Measurements from ENCODE around the gene MERTK.

Gene MERTK

DNA sequence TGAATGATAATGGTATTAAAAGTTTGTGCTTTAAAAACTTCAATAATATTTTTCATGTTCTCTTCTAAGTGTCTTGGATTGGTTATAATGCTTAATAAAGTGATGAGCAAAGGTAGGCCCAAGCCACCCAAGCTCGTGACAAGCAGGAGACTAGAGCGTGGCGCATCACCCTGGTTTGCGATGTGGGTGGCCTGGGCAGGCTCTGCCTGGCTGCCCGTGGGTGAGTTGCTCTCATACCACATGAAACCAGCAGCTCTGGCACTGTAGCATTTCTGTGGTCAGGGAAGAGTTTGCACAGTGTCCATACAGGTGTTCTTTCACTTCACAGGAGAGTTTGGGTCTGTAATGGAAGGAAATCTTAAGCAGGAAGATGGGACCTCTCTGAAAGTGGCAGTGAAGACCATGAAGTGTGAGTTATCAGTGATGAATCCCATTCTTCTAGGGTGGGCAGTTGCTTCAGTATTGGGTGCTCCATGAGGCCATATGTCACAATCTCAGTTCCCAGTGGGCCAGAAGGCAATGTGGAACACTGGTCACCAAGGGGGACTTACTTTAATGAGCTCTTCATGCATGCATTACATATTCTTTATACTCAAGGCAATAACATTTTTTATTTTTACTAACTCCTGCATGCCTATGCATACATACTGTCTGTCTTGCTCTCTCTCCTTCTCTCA lies 105.3 kb downstream of the MERTK start:
- Histone ChIP-seq H3K36me3 (ENCODE audit: insufficient read depth, low read length) (no peaks in the 10 kb centered on the region), H3K27me3 (ENCODE audit: insufficient read depth, low read length) (no peaks in the 10 kb centered on the region), H2AFZ (ENCODE audit: low read depth, low read length) (no peak overlapping the region), H3K9me3 (ENCODE audit: low read length) (no peaks in the 10 kb centered on the region), H3K4me1 (ENCODE audit: insufficient read depth, low read length) (peaks cover 14% of the 10 kb centered on the region), H3K4me3 (ENCODE audit: low read length) (no peak overlapping the region)

DNA sequence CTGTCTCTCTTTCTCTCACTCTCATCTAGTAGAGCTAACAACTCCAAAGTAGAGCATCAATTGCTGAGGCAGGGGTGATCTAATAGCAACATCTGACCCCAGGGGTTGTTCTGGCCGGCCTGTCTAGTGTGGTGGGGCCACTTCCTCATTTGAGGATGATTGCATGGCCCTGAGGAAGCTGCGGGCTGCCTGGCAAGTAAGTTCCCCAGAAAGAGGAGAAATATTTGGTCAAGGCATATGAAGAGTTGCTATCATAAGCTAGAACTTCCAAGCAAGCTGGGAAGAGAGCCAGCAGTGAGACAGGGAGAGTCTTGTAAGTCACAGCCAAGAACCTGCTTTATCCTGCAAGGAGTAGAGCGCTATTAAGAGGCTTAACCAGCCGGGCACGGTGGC lies 105.8 kb downstream of the MERTK start:
- Histone ChIP-seq H3K4me3 (ENCODE audit: low read length) (no peak overlapping the region), H3K36me3 (ENCODE audit: insufficient read depth, low read length) (no peaks in the 10 kb centered on the region), H3K9me3 (ENCODE audit: low read length) (no peaks in the 10 kb centered on the region), H3K27me3 (ENCODE audit: insufficient read depth, low read length) (no peaks in the 10 kb centered on the region), H2AFZ (ENCODE audit: low read depth, low read length) (no peak overlapping the region), H3K4me1 (ENCODE audit: insufficient read depth, low read length) (peaks cover 14% of the 10 kb centered on the region)

DNA sequence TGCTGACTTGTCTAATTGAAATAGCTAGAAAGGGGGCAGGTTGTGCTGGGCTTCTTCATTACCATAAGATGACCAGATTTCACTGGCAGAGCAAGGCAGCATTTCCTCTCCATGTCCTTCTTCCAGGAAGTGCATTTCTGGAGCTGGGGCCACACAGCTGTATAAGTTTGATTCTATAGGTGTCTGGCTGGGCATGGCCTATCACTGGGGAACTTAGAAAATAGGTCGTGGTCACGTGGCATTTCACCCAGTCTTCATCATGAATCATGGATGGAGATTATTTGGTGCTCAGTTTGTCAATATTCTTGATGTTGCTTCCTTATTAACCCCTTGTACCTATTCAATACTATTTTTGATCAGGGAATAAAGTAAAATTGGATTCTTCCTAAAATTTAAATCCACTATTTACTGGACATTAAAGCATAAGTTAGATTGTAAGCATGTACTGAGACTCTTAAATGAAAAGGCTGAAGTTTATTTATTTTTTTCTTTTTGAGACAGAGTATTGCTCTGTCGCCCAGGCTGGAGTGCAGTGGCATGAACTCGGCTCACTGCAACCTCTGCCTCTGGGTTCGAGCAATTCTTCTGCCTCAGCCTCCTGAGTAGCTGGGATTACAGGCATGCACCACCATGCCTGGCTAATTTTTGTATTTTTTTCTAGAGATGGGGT lies 107.1 kb downstream of the MERTK start:
- H3K27me3 ChIP-seq (ENCODE audit: insufficient read depth, low read length), result no peaks in the 10 kb centered on the region
- no peaks in the 10 kb centered on the region for H3K9me3 ChIP-seq (ENCODE audit: low read length)
- no peak overlapping the region for H2AFZ ChIP-seq (ENCODE audit: low read depth, low read length)
- no peak overlapping the region for H3K4me3 ChIP-seq (ENCODE audit: low read length)
- peaks cover 12% of the 10 kb centered on the region for H3K4me1 ChIP-seq (ENCODE audit: insufficient read depth, low read length)
- H3K36me3 ChIP-seq (ENCODE audit: insufficient read depth, low read length), result no peaks in the 10 kb centered on the region

DNA sequence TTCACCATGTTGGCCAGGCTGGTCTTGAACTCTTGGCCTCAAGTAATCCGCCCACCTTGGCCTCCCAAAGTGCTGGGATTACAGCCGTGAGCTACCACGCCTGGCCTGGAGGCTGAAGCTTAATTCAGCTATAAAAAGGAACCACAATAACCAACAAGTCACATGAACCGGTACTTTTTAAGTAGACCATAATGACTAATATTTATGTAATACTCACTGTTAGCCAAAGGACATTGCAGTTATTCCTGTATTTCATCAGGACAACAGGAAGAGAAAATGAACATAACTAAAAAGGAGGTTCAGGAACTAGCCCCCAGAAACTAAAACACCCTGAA lies 107.6 kb downstream of the MERTK start:
- no peaks in the 10 kb centered on the region for H3K9me3 ChIP-seq (ENCODE audit: low read length)
- no peak overlapping the region for H3K4me3 ChIP-seq (ENCODE audit: low read length)
- H2AFZ ChIP-seq (ENCODE audit: low read depth, low read length), result no peak overlapping the region
- H3K4me1 ChIP-seq (ENCODE audit: insufficient read depth, low read length), result peaks cover 7% of the 10 kb centered on the region
- no peaks in the 10 kb centered on the region for H3K36me3 ChIP-seq (ENCODE audit: insufficient read depth, low read length)
- H3K27me3 ChIP-seq (ENCODE audit: insufficient read depth, low read length), result no peaks in the 10 kb centered on the region

DNA sequence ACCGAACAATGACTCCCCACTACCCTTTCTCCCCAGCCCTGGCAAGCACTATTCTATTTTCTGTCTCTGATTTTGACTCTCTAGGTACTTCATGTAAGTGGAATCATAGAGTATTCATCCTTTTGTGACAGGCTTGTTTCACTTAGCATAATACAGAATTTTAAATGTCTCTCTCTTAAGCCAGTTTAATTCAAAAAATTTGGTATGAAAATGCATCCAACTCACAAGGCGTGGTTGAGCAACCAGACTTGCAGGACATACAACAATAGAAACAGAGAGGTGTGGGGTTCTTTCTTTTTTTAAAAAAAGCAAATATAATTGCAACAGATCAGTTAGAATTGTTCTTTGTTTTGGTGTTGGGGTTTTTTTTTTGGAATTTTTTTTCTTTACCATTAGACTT lies 109.1 kb downstream of the MERTK start:
- H3K9me3 ChIP-seq (ENCODE audit: low read length), result no peaks in the 10 kb centered on the region
- H3K27me3 ChIP-seq (ENCODE audit: insufficient read depth, low read length), result no peaks in the 10 kb centered on the region
- H3K4me3 ChIP-seq (ENCODE audit: low read length), result no peak overlapping the region
- no peak overlapping the region for H2AFZ ChIP-seq (ENCODE audit: low read depth, low read length)
- no peaks in the 10 kb centered on the region for H3K4me1 ChIP-seq (ENCODE audit: insufficient read depth, low read length)
- H3K36me3 ChIP-seq (ENCODE audit: insufficient read depth, low read length), result no peaks in the 10 kb centered on the region

DNA sequence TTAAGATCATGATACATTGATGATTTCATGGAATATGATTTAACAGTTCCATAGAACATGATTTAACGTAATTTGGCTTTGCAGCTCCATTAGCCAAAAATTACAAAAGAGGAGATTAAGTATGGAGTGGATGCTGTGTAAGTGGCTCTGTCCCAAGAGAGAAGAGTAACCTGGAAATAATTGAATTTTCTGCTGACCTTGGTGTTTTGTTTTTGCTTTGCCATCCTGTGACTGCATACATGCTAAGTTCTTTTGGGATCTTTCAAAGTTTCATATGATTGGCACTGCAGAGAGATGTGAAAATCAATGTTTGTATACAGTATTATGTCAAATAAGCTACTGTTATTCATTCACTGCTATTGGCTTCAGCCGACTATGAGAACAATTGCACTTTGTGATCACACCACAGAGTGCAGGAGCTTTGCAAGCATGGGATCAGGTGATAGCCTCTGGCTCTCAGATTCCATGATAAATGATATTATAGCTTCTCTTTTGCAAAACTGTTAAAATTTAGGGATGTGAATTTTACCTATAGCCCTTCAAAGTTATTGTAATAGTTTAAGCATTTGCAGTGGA lies 110.6 kb downstream of the MERTK start:
- no peak overlapping the region for H2AFZ ChIP-seq (ENCODE audit: low read depth, low read length)

DNA sequence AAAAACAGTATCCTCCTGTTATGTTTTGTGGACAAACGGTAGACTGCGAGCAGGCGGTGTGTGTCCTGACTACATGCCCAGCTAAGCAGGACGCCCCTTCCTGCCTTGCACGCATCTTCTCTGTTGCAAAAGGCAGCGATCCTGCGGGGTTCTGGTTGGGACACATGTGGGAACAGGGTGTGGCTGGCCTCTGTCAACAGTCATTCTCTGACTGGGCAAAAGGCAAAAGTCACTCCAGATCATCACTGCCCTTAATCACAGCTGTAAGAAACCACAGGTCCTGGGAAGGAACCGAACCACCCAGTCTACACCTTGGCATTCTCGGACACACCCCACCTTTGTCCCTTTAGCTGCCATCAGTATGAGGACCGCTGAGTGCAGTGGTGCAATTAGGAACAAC lies 112.3 kb downstream of the MERTK start:
- no peaks in the 10 kb centered on the region for H3K4me1 ChIP-seq (ENCODE audit: insufficient read depth, low read length)
- H3K4me3 ChIP-seq (ENCODE audit: low read length), result no peak overlapping the region
- H3K36me3 ChIP-seq (ENCODE audit: insufficient read depth, low read length), result no peaks in the 10 kb centered on the region
- H2AFZ ChIP-seq (ENCODE audit: low read depth, low read length), result no peak overlapping the region
- no peaks in the 10 kb centered on the region for H3K9me3 ChIP-seq (ENCODE audit: low read length)
- H3K27me3 ChIP-seq (ENCODE audit: insufficient read depth, low read length), result no peaks in the 10 kb centered on the region

More for the DNA sequence above, 110.6 kb downstream of the MERTK start:
- Histone ChIP-seq H3K36me3 (ENCODE audit: insufficient read depth, low read length) (no peaks in the 10 kb centered on the region), H3K27me3 (ENCODE audit: insufficient read depth, low read length) (no peaks in the 10 kb centered on the region), H3K4me3 (ENCODE audit: low read length) (no peak overlapping the region), H3K4me1 (ENCODE audit: insufficient read depth, low read length) (no peaks in the 10 kb centered on the region), H3K9me3 (ENCODE audit: low read length) (no peaks in the 10 kb centered on the region)

DNA sequence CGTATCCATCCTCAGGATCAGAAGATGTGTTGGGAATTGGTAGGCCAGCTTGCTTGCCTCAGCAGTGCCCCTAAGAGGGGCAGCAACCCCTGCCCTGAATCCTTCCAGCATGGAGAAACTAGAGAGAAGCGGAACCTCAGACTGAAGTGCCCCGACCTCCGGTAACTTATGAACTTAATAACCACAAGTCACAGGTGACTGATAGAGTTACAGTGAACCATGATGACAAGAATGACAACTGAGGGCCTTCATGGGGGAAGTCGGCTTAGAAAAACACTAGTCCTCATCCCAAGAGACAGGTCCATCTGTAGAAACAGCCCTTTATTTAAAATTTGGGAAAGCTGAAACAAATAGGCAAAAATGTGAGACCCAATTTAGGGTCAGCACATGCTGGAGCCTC lies 114.1 kb downstream of the MERTK start:
- no peaks in the 10 kb centered on the region for H3K4me1 ChIP-seq (ENCODE audit: insufficient read depth, low read length)
- H3K36me3 ChIP-seq (ENCODE audit: insufficient read depth, low read length), result no peaks in the 10 kb centered on the region
- no peak overlapping the region for H3K4me3 ChIP-seq (ENCODE audit: low read length)
- no peaks in the 10 kb centered on the region for H3K9me3 ChIP-seq (ENCODE audit: low read length)
- H3K27me3 ChIP-seq (ENCODE audit: insufficient read depth, low read length), result no peaks in the 10 kb centered on the region
- H2AFZ ChIP-seq (ENCODE audit: low read depth, low read length), result no peak overlapping the region

DNA sequence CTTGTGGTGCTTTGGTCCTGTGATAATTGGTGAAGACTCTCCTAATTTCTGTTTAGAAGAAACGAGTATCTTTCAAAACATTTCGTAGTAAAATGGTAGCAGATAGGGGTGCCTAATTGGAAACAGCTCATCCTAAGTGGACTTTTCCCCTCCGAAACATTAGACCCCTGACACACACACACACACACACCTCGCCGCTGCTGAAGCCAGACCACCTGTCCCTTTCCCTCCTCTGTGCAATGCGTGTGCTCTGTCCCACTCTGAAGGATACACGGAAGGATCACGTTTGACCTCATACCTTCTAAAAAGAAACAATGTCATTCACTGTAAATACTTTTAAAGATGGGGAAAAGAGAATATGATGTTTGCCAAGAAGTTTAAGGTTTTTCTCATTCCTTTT lies 120.4 kb downstream of the MERTK start:
- H3K4me3 ChIP-seq (ENCODE audit: low read length), result no peak overlapping the region
- peaks cover 3% of the 10 kb centered on the region for H3K4me1 ChIP-seq (ENCODE audit: insufficient read depth, low read length)

DNA sequence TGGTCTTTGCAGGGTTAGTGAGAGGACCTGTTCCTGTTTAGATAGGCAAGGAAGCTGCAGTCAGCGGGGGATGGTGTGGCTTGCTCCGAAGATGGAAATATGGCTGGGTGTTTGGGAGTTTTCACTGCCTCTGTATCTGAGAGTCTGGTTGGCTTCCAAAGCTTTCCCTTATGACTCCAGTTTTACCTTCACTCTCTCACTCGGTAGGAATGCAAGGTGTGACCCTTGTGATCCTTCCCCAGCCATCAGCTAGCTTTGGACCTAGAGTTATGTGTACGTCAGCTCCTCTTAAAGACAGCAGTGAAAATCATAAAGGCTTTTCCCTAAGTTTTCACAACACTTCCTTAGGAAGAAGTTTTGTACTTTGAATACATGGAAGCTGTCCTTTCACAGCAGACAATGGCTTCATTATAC lies 121.2 kb downstream of the MERTK start:
- Histone ChIP-seq H3K36me3 (ENCODE audit: insufficient read depth, low read length) (no peaks in the 10 kb centered on the region), H2AFZ (ENCODE audit: low read depth, low read length) (no peak overlapping the region), H3K27me3 (ENCODE audit: insufficient read depth, low read length) (no peaks in the 10 kb centered on the region), H3K4me1 (ENCODE audit: insufficient read depth, low read length) (peaks cover 3% of the 10 kb centered on the region), H3K4me3 (ENCODE audit: low read length) (no peak overlapping the region), H3K9me3 (ENCODE audit: low read length) (no peaks in the 10 kb centered on the region)

More for the DNA sequence above, 120.4 kb downstream of the MERTK start:
- Histone ChIP-seq H3K27me3 (ENCODE audit: insufficient read depth, low read length) (no peaks in the 10 kb centered on the region), H3K36me3 (ENCODE audit: insufficient read depth, low read length) (no peaks in the 10 kb centered on the region), H3K9me3 (ENCODE audit: low read length) (no peaks in the 10 kb centered on the region), H2AFZ (ENCODE audit: low read depth, low read length) (no peak overlapping the region)

DNA sequence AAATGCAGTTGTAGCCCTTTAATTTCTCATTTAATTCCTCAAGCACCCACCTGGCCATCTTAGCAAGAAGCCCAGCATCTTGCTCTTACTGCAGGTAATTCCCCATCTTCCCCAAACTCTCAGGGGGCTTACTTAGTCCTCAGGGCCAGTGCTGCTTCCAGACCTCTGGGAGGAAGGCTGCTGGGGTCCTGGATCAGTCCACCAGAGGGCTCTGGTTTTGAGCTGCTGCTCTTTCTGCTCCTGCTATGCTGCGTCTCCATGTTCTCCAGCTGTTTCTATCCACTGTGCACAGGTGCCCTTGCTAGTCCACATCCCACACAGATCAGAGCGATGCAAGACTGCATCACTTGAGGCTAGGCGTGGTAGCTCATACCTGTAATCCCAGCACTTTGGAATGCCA lies 122.2 kb downstream of the MERTK start:
- H3K27me3 ChIP-seq (ENCODE audit: insufficient read depth, low read length), result no peaks in the 10 kb centered on the region
- no peaks in the 10 kb centered on the region for H3K9me3 ChIP-seq (ENCODE audit: low read length)
- peaks cover 3% of the 10 kb centered on the region for H3K4me1 ChIP-seq (ENCODE audit: insufficient read depth, low read length)
- H2AFZ ChIP-seq (ENCODE audit: low read depth, low read length), result no peak overlapping the region
- H3K4me3 ChIP-seq (ENCODE audit: low read length), result no peak overlapping the region
- no peaks in the 10 kb centered on the region for H3K36me3 ChIP-seq (ENCODE audit: insufficient read depth, low read length)

DNA sequence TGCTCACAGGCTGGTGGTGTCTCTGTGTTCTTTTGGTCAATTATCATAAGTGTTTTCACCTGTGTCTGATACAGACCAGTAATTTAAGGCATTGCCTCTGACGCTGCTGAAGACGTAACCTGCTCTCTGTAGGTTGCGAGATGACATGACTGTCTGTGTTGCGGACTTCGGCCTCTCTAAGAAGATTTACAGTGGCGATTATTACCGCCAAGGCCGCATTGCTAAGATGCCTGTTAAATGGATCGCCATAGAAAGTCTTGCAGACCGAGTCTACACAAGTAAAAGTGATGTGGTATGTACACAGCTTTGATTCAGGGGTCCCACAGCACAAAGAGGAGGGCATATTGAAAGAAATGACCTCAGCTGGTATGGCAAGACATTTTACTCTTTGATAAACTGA lies 122.9 kb downstream of the MERTK start:
- Histone ChIP-seq H3K4me3 (ENCODE audit: low read length) (no peak overlapping the region), H3K9me3 (ENCODE audit: low read length) (no peaks in the 10 kb centered on the region), H3K36me3 (ENCODE audit: insufficient read depth, low read length) (no peaks in the 10 kb centered on the region), H2AFZ (ENCODE audit: low read depth, low read length) (no peak overlapping the region), H3K4me1 (ENCODE audit: insufficient read depth, low read length) (peaks cover 3% of the 10 kb centered on the region), H3K27me3 (ENCODE audit: insufficient read depth, low read length) (no peaks in the 10 kb centered on the region)

DNA sequence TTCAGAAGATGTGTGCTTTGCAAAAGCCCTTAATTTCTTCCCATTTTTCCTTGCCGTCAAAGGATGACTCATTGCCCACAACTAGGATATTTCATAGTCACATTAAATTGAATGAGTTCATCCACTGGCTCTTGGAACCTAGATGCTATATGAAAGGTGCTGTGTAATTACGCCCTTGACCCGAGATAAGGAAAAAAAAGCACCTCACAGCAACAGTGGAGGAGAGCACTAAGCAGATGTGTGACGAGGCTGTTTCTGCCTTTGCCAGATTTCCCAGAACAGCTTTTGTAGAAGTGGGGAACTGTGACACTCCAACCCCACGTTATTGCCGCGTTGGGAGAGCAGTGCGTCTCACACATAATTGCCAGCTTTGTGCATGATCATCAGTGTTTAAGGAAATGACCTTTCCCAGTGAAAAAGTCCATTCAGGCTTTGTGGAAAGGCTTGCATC lies 123.4 kb downstream of the MERTK start:
- peaks cover 3% of the 10 kb centered on the region for H3K4me1 ChIP-seq (ENCODE audit: insufficient read depth, low read length)
- H3K27me3 ChIP-seq (ENCODE audit: insufficient read depth, low read length), result no peaks in the 10 kb centered on the region
- H2AFZ ChIP-seq (ENCODE audit: low read depth, low read length), result no peak overlapping the region
- H3K9me3 ChIP-seq (ENCODE audit: low read length), result no peaks in the 10 kb centered on the region
- H3K36me3 ChIP-seq (ENCODE audit: insufficient read depth, low read length), result no peaks in the 10 kb centered on the region
- no peak overlapping the region for H3K4me3 ChIP-seq (ENCODE audit: low read length)

Measured in neuron (in vitro differentiated cells).